Panc1 (cell line): ENCODE measurements around the gene ITPRID2. TPM values are rescaled to one million over a fixed set of nuclear protein-coding genes. Genes with fewer than 3 reads are reported as not detected.
A peak's percentile ranks its signal among the peaks of the same experiment; 100 is the strongest.

Experiments
- ATAC-seq: fragments of 200-7000 bp; cut with Tn5 transposase; 2 replicates; pipeline ENCODE4 v1.9.1; 2020; ENCODE audit warnings: mild to moderate bottlenecking, moderate library complexity
- BruUV-seq: library from RNA; stranded (reverse); fragments of 400-500 nt; replicated peaks from 2 replicates; lab custom pipeline; 2021; lab: Mats Ljungman, UMichigan
- CTCF ChIA-PET: fragments of 300-600 bp; sonication (Branson Sonifier 250); formaldehyde crosslinking; loops from one replicate; lab custom pipeline; 2022; ENCODE audit warnings: antibody characterized with exemption; lab: Charles Lee
- POLR2A ChIA-PET: fragments of 300-600 bp; sonication (Branson Sonifier 250); formaldehyde crosslinking; loops from one replicate; lab custom pipeline; 2022; ENCODE audit warnings: antibody characterized with exemption; lab: Charles Lee
- DNase-seq: peaks from one replicate; pipeline ENCODE4 v3.0.0-alpha.2; 2010; ENCODE audit warnings: low read depth, low spot score
- H3K27ac ChIP-seq: 2 replicates; pipeline ENCODE4 v1.5.1; 2011; ENCODE audit warnings: mild to moderate bottlenecking, low read length, inconsistent platforms
- H3K27me3 ChIP-seq: fragments of 200-500 bp; sonication (Bioruptor generic); 2 replicates; pipeline ENCODE4 v1.6.0; 2014; ENCODE audit warnings: low read length, inconsistent platforms; ENCODE audit not compliant: control insufficient read depth, insufficient read depth
- H3K36me3 ChIP-seq: fragments of 200-500 bp; sonication (Bioruptor generic); 2 replicates; pipeline ENCODE4 v1.5.1; 2014; ENCODE audit warnings: inconsistent platforms, mild to moderate bottlenecking, low read length, moderate library complexity; ENCODE audit not compliant: control insufficient read depth, insufficient read depth
- H3K4me1 ChIP-seq: 2 replicates; pipeline ENCODE4 v1.5.1; 2011; ENCODE audit warnings: inconsistent platforms, mild to moderate bottlenecking, low read length, moderate library complexity; ENCODE audit not compliant: control insufficient read depth, insufficient read depth
- H3K4me3 ChIP-seq, 2 experiments: 2 replicates each; pipeline ENCODE4 v1.5.1; 2011 to 2012; ENCODE audit warnings: low read depth in 2 of 2, low read length in 2 of 2, mild to moderate bottlenecking in 2 of 2, inconsistent platforms in 1 of 2, moderate library complexity in 1 of 2
- H3K9me3 ChIP-seq: fragments of 200-500 bp; sonication (Bioruptor generic); 2 replicates; pipeline ENCODE4 v1.5.1; 2014; ENCODE audit warnings: low read depth, mild to moderate bottlenecking, inconsistent platforms, low read length, moderate library complexity; ENCODE audit not compliant: control insufficient read depth, insufficient read depth
- CTCF ChIP-seq: fragments of 450-650 bp; IDR thresholded peaks from 2 replicates; pipeline ENCODE4 v1.5.1; 2017; ENCODE audit warnings: mild to moderate bottlenecking
- POLR2AphosphoS5 ChIP-seq: IDR thresholded peaks from 2 replicates; pipeline ENCODE4 v1.6.1; 2012; ENCODE audit warnings: mild to moderate bottlenecking, low read depth, low read length, moderate library complexity
- REST ChIP-seq, 2 experiments: IDR thresholded peaks; 2 replicates each; pipeline ENCODE4 v1.6.1; 2011 to 2012; ENCODE audit warnings: low read depth in 2 of 2, control low read depth in 1 of 2, low read length in 1 of 2, mild to moderate bottlenecking in 1 of 2, moderate library complexity in 1 of 2; ENCODE audit not compliant: insufficient read depth in 1 of 2
- SIN3A ChIP-seq: IDR thresholded peaks from 2 replicates; pipeline ENCODE4 v1.6.1; 2012; ENCODE audit warnings: low read depth, mild to moderate bottlenecking, low read length, moderate library complexity, borderline replicate concordance; ENCODE audit not compliant: insufficient read depth
- TCF7L2 ChIP-seq: IDR thresholded peaks from 2 replicates; pipeline ENCODE4 v1.6.1; 2011; ENCODE audit warnings: mild to moderate bottlenecking, low read depth, low read length, inconsistent platforms
- in situ Hi-C: cut with HindIII; loops from 2 replicates; pipeline ENCODE4 v1.10.0; 2016; ENCODE audit warnings: low sequenced_read_pairs, low pct_unique_long_range_greater_than_20kb
- intact Hi-C: fragments of 100-400 bp; cut with micrococcal nuclease; formaldehyde crosslinking; loops from one replicate; pipeline ENCODE4 v1.10.0; 2022; ENCODE audit not compliant: unreplicated experiment
- total RNA-seq: library from RNA; stranded (reverse); gene quantifications from one replicate; pipeline ENCODE4 v1.2.1, GENCODE V29; 2021; ENCODE audit not compliant: unreplicated experiment

The ITPRID2 gene
- total RNA-seq, 1 experiment from 2014 or later: 261 TPM

GRCh38 chr2:181896286-181896685 lies 4.8 kb downstream of the ITPRID2 start:
- Histone ChIP-seq H3K27ac (peak overlapping the region; percentile 96), H3K4me3 (peak overlapping the region; percentile 72 to 93; a peak in 2 of 4 replicates), H3K9me3 (no peaks in the 10 kb centered on the region), H3K4me1 (peaks cover 62% of the 10 kb centered on the region), H3K27me3 (no peaks in the 10 kb centered on the region), H3K36me3 (peaks cover 75% of the 10 kb centered on the region)
- in situ Hi-C loops: loop anchor here (10.0 kb wide), 1 partner anchor 141 kb away; no protein-coding TSS in a partner anchor
- ATAC-seq (no peak), DNase-seq (no peak)
- intact Hi-C loops: no loop called here
- ChIA-PET POLR2A (no interaction called here), CTCF (no interaction called here)
- BruUV-seq: no TSS peak
- TF ChIP-seq TCF7L2: no peak
- TF ChIP-seq POLR2AphosphoS5: no peak
- no peak for TF ChIP-seq SIN3A
- no peak for TF ChIP-seq CTCF
- TF ChIP-seq REST (IDR thresholded peaks at IDR 0.05; ENCODE audit: insufficient read depth in 1 of 2, low read depth in 2 of 2, low read length in 1 of 2): no peak

- Histone ChIP-seq H3K27ac (peak overlapping the region; percentile 74), H3K36me3 (peaks cover 81% of the 10 kb centered on the region), H3K9me3 (no peaks in the 10 kb centered on the region), H3K4me3 (no peak overlapping the region), H3K27me3 (no peaks in the 10 kb centered on the region), H3K4me1 (peaks cover 66% of the 10 kb centered on the region)
- ATAC-seq (peak; percentile 79), DNase-seq (no peak)
- intact Hi-C loops: no loop called here
- no TSS peak for BruUV-seq
- in situ Hi-C loops: no loop called here
- POLR2A ChIA-PET: interaction anchor here (0.6 to 0.7 kb wide), 2 partner anchors 81 to 147 kb away, joined by 3 read pairs; no protein-coding TSS in a partner anchor
- CTCF ChIA-PET: interaction anchor here (0.6 to 1.1 kb wide), 2 partner anchors 157 to 842 kb away, joined by 3 read pairs; no protein-coding TSS in a partner anchor
- TF ChIP-seq REST (IDR thresholded peaks at IDR 0.05; ENCODE audit: insufficient read depth in 1 of 2, low read depth in 2 of 2, low read length in 1 of 2) (no peak), CTCF (no peak), TCF7L2 (no peak), SIN3A (no peak), POLR2AphosphoS5 (no peak)
Measured at GRCh38 chr2:181900007-181900651, 8.6 kb downstream of the ITPRID2 start.
